RPMI7951 (cell line): ENCODE results near the gene SLC44A3. TPM values are rescaled to one million over a fixed set of nuclear protein-coding genes. Genes with fewer than 3 reads are reported as not detected.
A peak's percentile ranks its signal among the peaks of the same experiment; 100 is the strongest.

ENCODE experiments used
- DNase-seq: peaks from one replicate; pipeline ENCODE4 v3.0.0-alpha.2; 2012; ENCODE audit warnings: low read depth
- total RNA-seq: library from RNA; depleted of rRNA; stranded (reverse); fragments of >200 nt; shearing (Covaris generic); gene quantifications from 2 replicates; pipeline ENCODE4 v1.2.3, GENCODE V29; 2014

Gene SLC44A3
- total RNA-seq, 1 experiment from 2014 or later = 1.1 TPM

- DNase-seq = peak; percentile 68
These were observed 53.6 kb downstream of the SLC44A3 start for GRCh38 chr1:94873520-94874351.

DNA sequence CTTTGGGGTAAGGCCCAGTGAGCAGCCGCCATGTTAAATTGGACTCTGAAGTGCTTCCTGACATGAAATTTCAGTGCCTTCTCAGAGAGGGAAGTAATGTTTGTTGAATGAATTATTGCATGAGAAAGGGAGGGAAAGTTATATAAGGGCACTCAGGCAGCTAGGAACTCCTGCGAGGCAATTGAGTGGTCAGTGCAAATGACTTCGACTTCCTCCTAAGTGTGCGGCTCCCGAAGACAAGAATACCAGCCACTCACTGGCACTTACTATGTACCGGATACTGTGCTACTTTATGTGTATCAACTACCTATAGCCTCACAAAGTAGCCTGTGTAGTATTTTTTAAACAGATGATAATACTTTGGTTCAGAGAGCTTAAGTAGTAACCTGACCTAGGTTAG, 54.3 kb downstream of the SLC44A3 start:
- no peak for DNase-seq

DNA sequence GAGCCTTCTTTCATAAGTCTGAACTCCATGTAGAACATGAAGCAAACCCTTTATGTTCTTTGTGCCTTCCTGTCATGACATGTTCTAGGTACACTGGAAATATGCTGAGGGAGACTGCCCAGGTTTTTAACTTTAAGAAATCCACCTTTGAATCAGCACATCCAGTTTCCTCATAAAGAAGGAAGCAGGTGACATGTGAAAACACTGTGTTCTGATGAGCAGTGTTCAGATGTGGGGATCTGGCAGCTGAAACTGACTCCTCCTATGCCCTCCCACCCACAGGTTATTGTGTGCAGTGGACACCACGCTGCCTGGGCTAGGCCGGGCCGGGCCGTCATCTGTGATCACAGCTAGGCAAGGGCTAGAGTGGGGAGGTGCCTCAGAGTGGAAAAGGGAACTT, 55.6 kb downstream of the SLC44A3 start:
- no peak for DNase-seq

- DNase-seq = peak; percentile 80
These were observed 56.2 kb downstream of the SLC44A3 start for GRCh38 chr1:94876362-94876761.

- peak; percentile 37 for DNase-seq
These were observed 58.2 kb downstream of the SLC44A3 start for GRCh38 chr1:94878329-94878728.

- DNase-seq = peak; percentile 61
These were observed 63.5 kb downstream of the SLC44A3 start for GRCh38 chr1:94883691-94884090.

DNA sequence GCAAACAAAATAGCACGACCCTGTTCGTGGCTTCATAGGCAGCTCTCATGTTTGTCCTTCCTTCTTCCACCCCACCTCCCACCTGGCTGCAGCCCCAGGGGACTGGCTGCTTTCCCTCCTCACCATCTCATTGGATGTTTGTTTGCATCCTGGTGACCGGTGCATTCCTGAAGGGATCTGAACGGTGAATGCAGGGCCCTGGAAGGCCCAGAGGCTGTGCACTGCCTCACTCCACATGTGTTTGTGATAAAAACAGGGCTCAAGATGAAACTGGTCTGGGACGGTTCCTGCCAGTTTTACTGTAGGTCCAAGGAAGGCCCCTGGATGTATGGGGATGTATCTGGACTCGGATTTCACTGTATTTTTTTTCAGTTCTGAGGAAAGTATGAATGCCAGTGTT, 63.9 kb downstream of the SLC44A3 start:
- DNase-seq = peak; percentile 86

DNA sequence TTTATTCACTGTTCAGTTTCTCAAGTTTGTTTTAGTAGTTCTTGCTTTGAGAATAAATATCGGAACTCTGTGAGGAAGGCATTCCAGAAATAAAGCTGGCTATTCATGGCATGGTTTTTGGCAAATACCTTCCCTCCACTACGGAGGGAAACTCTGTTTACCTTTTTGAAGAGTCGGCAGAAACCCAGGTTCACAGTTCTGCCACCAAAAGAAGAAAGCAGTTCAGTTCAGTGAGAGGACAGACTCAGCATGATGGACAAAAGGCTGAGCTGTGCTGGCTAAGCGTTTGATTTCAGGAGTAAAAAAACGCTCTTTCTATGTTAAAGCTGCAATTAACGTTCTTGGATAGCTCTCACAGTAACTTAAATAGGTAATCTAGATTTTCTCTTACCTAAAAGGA, 64.3 kb downstream of the SLC44A3 start:
- no peak for DNase-seq

DNA sequence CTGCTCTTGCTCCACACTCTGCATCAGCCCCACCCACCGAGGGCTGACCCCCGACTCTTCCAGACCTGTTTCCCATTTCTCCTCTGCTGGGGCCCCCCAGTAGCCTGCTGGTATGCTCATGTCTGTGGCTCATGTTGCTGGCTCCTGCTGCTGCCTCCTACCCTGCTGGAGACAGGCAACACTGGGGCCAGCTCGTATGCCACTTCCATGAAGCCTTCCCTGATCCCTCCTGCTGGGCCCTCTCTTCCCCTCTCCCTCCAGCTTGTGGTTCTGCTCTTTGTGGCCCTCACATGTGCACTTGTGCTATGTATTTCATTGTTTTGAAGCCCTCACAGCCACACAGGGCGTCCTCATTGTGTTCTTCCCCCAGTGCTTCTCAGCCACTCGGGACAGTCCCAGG, 66.2 kb downstream of the SLC44A3 start:
- no peak for DNase-seq

DNA sequence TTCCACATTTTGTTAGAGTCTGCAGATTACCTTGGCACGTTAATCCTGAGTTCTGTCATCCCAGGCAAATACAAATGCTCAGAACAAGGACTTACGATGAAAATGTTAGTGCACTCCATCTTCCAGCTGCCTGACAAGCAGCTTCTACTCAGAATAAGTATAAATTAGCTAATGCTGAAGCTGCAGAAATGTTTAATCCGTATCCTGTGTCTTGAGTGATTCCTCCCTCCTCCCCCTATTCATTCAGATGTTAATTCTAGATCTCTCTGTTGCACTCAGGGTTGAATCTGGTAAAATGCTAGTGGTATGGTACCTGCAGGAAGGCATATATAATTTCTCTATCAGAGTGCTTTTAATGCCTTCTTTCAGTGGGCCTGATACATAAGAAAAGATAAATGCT, 66.9 kb downstream of the SLC44A3 start:
- DNase-seq = no peak

DNA sequence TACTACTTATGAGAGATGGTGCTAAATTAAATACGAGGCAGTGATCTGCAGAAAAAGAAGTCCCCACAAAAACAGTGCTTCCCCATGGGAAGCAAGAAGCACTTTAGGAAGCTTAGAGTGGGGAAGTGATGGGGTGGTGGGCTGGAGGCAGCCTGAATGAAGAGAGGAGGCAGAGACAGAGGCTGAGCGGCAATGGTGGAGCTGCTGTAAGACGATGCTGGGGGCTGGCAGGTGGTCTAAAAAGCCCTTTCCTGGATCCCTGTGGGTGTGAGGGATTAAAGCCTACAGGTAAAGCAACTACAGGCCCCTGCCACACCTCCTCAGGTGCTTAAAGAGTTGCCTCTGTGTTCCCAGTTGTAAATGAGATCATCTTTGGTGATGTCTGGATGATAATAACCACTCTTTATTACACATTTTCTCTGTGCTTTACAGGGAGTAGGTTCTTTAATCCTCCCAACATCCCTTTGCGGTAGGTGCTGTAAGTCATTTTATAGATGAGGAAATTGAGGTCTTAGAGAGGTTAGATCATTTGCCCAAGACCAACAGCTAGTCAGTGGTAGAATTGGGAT, 67.5 kb downstream of the SLC44A3 start:
- no peak for DNase-seq

- DNase-seq = peak; percentile 45
These were observed 68.0 kb downstream of the SLC44A3 start for GRCh38 chr1:94888201-94888600.

- DNase-seq = no peak
These were observed 72.6 kb downstream of the SLC44A3 start for GRCh38 chr1:94892604-94893254.

DNA sequence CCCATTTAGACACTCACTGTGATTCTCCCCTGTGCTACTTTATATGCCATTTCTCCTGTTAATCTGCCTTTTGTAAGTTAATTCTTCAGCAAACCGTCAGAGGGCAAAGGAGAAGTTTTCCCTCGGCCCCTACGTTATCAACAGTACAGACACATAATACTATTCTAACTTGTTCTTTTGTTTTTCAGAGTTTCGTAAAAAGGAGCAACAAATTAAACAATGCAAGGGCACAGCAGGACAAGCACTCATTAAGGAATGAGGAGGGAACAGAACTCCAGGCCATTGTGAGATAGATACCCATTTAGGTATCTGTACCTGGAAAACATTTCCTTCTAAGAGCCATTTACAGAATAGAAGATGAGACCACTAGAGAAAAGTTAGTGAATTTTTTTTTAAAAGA, 74.5 kb downstream of the SLC44A3 start:
- no peak for DNase-seq

DNA sequence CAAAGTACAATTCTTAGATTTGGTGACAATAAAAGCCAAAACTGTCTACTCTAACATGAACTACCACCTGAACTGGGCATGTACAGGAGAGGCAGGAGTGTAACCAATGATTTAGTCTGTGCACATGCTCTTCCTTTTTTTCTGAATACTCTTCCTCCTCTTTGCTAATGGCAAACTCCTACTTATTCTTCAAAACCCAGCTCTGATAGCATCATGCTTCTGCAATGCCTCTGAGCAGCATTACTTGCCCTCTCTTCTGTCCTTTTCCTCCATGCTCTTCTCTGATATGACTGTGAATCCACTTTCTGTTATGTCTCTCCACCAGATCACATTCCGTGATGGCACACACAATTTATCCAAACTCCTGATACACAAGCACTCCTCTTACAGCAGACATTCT, 75.4 kb downstream of the SLC44A3 start:
- DNase-seq = no peak

DNA sequence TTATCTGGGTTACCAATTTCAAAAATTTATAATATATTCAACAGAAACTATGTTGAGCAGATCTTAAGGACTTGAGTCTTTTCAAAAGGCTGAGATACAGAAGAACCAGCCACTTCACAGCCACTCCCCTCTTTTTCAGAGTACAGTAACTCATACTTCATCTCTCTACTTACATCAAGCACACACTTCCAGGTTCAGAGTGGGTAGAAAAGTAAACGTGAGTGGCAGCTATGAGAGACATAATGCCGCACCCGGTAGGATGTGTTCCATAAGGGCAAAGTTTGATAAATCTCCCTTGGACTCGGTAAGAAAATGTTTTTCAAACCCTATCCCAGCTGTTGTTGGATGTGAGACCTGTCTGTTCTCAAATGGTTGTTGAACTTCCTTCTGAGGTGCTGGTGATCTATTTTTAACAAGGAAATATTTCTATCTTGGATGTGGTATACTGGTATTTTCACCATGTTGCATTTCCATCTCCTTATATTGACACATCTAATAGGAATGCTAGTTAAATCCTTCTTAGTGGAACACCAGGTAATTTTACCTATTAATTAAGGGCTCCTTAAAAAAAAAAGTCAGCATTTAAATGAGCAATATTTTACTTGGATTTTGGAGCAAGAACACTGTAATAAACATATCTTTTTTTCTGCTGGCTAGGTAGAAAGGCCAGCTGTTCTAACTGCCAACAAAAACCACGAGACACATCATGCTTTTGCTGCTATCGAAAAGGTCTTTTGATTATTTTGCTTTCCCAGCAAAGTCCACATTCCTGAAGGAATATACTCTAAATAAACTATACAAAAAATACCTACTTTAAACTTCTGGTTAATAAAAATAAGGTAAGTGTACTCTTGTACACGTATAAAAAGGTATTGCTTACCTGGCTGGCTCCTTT, 78.6 kb downstream of the SLC44A3 start:
- no peak for DNase-seq

GRCh38 chr1:94899756-94900155, 79.6 kb downstream of the SLC44A3 start:
- DNase-seq = no peak

DNA sequence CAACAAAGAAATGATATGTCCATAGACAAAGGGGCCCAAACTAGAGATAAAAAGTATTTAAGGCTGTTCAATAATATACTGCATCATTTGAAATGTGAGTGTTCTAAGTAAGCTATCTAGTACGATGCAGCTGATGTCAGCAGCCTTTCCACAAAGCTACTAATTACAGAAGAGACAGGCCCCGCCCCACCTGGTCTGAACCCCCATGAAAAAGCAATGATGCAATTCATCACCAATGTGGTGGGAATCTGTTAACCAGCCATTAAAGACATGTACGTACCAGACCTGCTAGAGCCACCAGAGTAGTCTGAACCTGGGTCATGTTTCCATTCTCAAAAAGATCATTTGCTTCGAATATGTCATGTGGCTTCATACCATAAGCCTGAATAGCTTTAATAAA, 81.7 kb downstream of the SLC44A3 start:
- DNase-seq = no peak

DNA sequence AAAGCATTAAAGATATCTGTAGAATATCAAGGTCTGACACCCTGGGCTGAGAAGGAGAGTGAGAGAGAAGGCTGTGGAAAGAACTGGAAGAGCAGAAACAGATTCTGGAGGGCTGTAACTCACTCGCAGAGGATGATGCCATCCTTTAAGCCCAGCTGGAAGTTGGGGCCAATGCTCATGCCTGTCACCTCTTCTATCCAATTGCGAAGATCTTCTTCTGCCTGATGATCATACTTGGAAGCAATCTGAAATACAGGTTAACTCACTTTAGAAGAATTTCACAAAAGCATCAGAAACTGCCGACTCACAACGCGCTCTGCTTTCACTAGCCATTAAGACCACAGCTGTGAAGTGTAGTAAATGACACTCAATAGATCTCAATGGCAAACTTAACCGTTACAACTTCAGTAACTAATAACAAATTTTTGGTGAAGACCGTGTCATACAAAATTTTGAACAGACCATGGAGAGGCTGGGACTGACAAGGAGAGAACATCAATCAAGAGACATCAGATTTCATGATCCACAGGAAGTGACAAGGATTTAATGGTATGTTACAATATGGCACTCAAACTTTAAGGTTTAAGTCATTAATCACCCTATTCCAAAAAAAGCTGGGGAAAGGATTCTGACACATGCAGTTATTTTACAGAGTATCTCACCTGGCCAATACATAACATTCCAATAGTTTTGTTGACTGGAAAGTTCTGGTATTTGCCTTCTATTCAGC, 83.3 kb downstream of the SLC44A3 start:
- no peak for DNase-seq

GRCh38 chr1:94905207-94905606, 85.0 kb downstream of the SLC44A3 start:
- no peak for DNase-seq

DNA sequence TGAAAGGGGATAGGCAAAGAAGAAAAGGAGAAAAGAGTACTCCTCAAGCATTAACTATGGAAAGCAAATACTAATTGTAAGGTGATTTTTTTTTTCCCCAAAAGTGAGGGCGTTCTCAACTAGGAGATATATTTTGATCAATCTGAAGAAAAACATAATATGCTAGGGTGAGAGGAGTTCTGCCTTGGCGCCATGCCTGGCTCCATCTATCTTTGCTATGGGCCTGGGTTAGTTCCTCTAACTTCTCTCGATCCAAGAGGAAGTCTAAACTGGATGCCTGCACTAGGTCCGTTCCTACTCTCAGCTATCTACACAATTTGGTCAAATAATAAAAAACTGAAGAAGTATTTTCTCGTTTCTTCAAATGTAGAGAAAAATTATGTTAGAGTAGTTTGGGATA, 86.2 kb downstream of the SLC44A3 start:
- DNase-seq = no peak
